Activated CD4-positive, alpha-beta T cell treated with anti-CD3 and anti-CD28 coated beads for 1 hour (primary cell): ENCODE data around the gene LPCAT3.
"Not testable (repeated sequence)": the region's sequence is repeated elsewhere in the genome, so short reads cannot be mapped to it uniquely, and the experiment has no call there.

ENCODE experiments used
- DNase-seq: peaks from one replicate; pipeline ENCODE4 v3.0.0-alpha.2; 2020

Gene LPCAT3, protein sequence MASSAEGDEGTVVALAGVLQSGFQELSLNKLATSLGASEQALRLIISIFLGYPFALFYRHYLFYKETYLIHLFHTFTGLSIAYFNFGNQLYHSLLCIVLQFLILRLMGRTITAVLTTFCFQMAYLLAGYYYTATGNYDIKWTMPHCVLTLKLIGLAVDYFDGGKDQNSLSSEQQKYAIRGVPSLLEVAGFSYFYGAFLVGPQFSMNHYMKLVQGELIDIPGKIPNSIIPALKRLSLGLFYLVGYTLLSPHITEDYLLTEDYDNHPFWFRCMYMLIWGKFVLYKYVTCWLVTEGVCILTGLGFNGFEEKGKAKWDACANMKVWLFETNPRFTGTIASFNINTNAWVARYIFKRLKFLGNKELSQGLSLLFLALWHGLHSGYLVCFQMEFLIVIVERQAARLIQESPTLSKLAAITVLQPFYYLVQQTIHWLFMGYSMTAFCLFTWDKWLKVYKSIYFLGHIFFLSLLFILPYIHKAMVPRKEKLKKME

DNA sequence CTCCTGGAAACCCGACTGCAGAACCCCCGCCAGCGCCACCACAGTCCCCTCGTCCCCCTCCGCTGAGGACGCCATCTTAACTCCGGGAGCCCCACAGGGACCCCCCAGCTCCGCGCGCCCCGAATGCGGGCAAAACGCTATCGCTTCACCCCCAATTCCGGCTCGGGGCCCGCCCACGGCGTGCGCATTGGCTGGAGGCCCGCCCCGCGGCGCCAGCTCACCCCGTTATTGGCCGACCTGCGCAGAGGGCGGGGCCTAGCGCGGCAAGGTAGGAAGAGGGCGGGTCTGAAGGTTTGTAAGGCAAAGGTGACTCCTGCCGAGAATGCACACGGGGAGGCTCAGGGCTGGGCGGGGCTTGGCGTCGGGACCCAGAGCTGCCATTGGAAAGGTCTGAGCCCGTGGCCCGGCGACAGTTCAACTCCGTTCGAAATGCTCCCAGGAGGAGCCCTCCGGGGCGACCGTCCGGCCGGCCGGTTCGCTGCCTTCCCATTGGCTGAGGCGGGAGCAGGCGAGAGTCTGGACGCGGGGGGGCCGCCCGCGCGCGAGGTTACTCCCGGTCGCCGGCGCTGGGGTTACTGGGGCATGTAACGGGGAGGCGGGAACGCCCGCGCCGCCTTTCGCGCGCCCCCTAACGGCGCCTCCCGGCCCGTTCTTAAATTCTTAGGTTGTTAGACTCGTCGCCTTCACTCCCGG lies at the start of gene LPCAT3:
LPCAT3 (minus strand) TSS at position 127 of the 693 bp plus-strand sequence; CDS start at position 75, 52 bp downstream.
- peak; percentile 93 for DNase-seq

GRCh38 chr12:7067096-7067495 lies 48.8 kb upstream of the LPCAT3 start:
- no peak for DNase-seq

GRCh38 chr12:7066596-7066995 lies 48.3 kb upstream of the LPCAT3 start:
- DNase-seq = no peak

DNA sequence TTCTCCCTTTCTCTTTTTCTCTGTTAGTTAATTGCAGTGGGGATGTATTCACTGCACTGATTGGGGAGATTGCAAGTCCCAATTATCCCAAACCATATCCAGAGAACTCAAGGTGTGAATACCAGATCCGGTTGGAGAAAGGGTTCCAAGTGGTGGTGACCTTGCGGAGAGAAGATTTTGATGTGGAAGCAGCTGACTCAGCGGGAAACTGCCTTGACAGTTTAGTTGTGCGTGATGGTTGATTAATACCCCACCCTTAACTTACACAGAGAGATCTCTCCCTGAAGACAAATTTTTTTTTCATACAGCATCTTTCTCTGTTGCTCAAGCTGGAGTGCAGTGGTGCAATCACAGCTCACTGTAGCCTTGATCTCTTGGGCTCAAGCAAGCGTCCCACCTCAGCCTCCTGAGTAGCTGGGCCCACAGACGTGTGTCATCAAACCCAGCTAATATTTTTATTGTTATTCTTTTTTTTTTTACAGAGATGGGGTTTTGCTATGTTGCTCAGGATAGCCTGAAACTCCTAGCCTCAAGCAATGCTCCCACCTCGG lies 46.9 kb upstream of the LPCAT3 start:
- DNase-seq = no peak

DNA sequence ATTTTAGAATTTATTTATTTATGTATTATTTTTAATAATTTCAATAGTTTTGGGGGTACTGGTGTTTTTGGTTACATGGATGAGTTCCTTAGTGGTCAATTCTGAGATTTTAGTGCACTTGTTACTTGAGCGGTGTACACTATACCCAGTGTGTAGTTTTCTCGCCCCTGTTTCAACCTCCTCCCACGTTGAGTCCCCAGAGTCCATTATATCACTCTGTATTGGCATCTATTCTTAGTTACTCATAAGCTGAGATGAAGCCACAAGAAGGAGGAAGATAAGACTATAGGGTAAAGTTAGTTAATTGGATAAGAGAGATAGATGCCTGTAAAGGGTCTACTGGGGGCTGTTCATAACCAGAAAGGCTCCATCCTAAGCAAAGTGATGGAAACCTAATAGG lies 46.2 kb upstream of the LPCAT3 start:
- no peak for DNase-seq

GRCh38 chr12:7061596-7061995 lies 43.3 kb upstream of the LPCAT3 start:
- no peak for DNase-seq

DNA sequence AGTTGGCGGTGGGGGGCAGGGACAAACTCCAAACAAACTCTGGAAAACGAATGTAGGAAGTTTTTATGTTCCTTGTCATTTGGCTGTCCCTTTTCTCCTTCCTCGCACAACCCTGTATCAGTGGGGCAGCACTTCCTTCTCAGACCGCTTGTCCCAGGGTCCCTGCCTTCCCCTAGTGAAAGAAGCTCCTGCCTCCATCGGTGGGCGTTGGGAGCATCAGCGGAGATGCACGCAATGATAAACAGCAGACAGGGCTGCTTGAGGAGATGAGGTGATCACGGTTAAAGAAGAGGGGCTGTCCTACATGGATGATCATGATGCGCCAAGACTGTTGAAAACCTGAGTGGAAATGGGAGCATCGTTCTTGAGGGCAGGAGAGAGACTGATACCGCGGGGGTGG lies 42.9 kb upstream of the LPCAT3 start:
- DNase-seq = no peak

DNA sequence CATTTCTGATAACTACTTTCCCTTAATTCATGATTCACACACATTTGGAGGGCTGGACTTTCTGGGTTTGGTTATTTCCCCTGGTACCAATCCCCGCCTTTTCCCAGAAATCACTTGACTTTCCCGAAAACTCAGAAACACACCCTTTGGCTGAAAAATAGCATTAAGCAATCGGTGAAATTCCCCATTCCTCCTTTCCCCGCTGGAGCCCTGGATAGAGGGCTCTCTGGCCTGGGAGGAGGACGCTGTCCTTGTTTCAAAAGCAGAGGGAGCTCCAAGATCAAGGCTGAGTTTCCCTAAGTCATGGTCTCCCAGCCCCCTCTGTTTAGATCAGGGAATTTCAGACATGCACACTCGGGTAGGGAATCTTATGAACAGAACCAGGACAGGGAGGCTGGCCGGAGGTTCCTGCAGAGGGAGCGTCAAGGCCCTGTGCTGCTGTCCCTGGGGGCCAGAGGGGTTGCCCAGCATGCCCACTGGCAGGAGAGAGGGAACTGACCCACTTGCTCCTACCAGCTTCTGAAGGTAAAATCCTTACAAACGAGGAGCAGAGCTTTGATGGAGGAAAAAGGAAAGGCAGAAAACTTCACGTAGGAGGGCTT lies 42.2 kb upstream of the LPCAT3 start, which contains the start of gene C1S:
C1S (plus strand) TSS at position 366 of the 602 bp plus-strand sequence. CDS start 1,195 bp downstream, outside the sequence.
- no peak for DNase-seq

GRCh38 chr12:7059780-7060179 lies 41.5 kb upstream of the LPCAT3 start:
- no peak for DNase-seq

DNA sequence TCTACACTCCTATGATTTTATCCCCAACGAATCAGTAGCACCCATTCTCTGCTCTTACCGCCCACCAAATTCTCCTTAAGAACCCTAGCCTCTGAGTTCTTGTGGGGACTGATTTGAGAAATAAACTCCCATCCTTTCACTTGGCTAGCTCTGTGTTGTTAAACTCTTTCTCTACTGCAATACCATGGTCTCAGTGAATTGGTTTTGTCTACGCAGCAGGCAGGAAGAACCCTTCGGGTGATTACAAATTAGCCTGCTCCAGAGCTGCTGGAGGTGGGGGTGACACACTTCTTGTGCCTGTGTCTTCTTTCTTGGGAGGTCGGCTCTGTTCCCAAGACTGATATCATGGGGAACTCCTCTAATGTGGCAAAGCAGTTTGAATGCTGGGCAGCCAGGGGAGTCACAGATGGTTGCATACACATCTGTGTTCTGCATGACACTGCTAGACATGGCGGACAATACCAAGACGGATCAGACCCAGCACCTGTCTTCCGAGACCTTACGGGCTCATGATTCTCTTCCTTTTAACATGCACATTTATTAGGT lies 40.6 kb upstream of the LPCAT3 start:
- DNase-seq = no peak

DNA sequence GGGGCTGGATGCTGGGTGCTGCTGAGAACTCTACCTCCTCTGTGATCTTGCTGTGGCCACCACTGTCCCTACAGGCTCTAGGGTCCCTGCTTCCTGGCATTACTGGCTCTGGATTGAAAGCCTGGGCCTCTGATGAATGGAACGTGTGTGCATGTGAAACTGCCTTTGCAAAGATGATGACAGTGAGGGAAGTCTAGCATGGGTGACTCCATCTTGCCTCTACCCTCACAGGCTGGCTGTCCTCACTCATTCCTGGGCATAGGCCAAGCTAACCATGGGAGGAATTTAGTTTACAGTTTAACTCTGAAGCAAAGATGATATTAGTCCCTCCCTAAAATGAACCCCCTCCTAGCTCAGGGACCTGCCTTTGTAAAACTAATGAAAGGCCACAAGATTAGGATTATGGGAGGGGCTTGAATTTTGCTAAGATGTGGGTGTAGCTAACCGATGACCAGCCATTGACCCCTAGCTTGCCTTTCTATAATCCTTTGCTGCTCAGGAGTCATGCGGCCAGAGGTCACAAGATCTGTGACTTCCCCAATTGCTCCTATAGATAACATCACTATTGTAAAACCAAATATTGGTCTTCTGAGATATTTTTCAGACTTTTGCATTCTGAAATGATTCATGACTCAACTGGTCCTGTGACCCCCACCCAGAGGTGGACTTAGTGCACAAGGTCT lies 40.0 kb upstream of the LPCAT3 start:
- no peak for DNase-seq

GRCh38 chr12:7055736-7056135 lies 37.5 kb upstream of the LPCAT3 start:
- DNase-seq = not testable (repeated sequence)

- DNase-seq = no peak
Measured at GRCh38 chr12:7054925-7055324, 36.6 kb upstream of the LPCAT3 start.

- DNase-seq = not testable (repeated sequence)
Measured at GRCh38 chr12:7049973-7050372, 31.7 kb upstream of the LPCAT3 start.

DNA sequence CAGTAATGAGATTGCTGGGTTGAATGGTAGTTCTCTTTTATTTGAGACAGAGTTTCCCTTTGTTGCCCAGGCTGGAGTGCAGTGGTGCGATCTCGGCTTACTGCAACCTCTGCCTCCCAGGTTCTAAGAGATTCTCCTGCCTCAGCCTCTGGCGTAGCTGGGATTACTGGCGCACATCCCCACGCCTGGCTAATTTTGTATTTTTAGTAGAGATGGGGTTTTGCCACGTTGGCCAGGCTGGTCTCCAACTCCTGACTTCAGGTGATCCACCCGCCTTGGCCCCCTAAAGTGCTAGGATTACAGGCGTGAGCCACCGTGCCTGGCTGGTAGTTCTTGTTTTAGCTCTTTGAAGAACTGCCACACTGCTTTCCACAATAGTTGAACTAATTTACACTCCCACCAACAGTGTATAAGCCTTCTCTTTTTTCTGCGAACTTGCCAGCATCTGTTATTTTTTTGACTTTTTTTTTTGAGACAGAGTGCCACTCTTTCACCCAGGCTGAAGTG lies 31.2 kb upstream of the LPCAT3 start:
- not testable (repeated sequence) for DNase-seq

- no peak for DNase-seq
Measured at GRCh38 chr12:7047306-7047705, 29.0 kb upstream of the LPCAT3 start.

- no peak for DNase-seq
Measured at GRCh38 chr12:7046383-7047105, 28.3 kb upstream of the LPCAT3 start.

DNA sequence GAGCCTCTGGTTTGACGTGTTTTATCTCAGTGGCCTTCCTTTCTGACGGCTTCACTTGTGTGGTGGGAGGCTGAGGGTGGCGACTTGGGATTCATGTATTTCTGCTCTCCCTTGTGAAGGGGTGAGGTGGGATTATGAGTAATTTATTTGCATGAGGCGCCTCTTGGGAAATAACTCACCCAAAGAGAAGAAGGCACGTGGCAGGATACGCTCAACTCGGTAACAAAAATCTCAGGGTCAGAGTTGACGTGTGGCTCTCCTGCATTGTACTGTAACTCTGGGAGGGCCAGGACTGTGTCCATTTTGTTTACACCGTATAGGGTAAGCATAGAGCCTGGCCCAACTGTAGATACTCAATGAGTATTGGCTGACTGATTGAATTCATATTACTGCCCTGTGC lies 27.6 kb upstream of the LPCAT3 start:
- DNase-seq = no peak

- no peak for DNase-seq
Measured at GRCh38 chr12:7042842-7043241, 24.6 kb upstream of the LPCAT3 start.

DNA sequence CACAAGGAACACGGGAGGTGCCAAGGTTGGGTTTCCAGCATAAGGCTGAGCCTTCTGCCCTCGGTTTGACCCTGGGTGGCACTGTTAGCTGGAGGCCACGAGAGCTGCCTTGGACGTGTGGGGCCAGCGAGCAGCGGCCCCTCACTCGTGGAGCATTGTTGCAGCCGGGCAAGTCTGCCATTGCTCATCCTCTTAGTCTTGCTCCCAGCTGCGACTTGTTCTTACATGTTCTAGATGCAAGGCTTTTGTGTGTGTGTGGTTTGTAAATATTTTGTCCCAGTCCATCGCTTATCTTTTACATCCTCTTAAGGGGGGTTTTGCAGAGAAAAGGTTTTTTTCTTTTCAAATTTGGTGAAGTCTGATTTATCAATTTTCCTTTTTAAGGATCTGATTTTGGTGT lies 21.1 kb upstream of the LPCAT3 start:
- no peak for DNase-seq

GRCh38 chr12:7038591-7038990 lies 20.3 kb upstream of the LPCAT3 start:
- DNase-seq = no peak
